Left cardiac atrium (tissue), 4 donors: ENCODE measurements around the gene PLD6. TPM values are rescaled to one million over a fixed set of nuclear protein-coding genes. Genes with fewer than 3 reads are reported as not detected.

Experiments used
- ATAC-seq, 2 donors: fragments of 200-7000 bp; cut with Tn5 transposase; one replicate each; pipeline ENCODE4 v1.9.1; 2020; ENCODE audit warnings: mild to moderate bottlenecking in 2 of 2, moderate library complexity in 2 of 2
- DNase-seq: peaks from one replicate; pipeline ENCODE4 v3.0.0-alpha.2; 2020
- intact Hi-C, 2 donors: fragments of 100-400 bp; cut with DNase I; formaldehyde crosslinking; loops; one replicate each; pipeline versions ENCODE4 v1.14.1 to v1.15.1; 2022 to 2023
- total RNA-seq, 2 donors: library from RNA; stranded (reverse); fragmentation: NEBNext Ultra II Directional; extraction: Animal tissue kit (Norgen Biotek cat#: 25700); gene quantifications; one replicate each; pipeline ENCODE4 v1.2.1, GENCODE V29; 2021
- donor health status: DM: no; HTN: yes; CAD: no.
- donor health status: DM: no; HTN: yes; CAD: no; lungs with severe emphysema.
- donor health status: DM: yes; HTN: yes; CAD: no.
- donor health status: Dilated cardiomyopathy.

PLD6 gene
- total RNA-seq, 2 donors from 2014 or later = 5.6 to 5.8 TPM

- intact Hi-C loops = no loop called here
- ATAC-seq (no peak), DNase-seq (no peak)
Measured at GRCh38 chr17:17182598-17183136, 23.5 kb downstream of the PLD6 start.

DNA sequence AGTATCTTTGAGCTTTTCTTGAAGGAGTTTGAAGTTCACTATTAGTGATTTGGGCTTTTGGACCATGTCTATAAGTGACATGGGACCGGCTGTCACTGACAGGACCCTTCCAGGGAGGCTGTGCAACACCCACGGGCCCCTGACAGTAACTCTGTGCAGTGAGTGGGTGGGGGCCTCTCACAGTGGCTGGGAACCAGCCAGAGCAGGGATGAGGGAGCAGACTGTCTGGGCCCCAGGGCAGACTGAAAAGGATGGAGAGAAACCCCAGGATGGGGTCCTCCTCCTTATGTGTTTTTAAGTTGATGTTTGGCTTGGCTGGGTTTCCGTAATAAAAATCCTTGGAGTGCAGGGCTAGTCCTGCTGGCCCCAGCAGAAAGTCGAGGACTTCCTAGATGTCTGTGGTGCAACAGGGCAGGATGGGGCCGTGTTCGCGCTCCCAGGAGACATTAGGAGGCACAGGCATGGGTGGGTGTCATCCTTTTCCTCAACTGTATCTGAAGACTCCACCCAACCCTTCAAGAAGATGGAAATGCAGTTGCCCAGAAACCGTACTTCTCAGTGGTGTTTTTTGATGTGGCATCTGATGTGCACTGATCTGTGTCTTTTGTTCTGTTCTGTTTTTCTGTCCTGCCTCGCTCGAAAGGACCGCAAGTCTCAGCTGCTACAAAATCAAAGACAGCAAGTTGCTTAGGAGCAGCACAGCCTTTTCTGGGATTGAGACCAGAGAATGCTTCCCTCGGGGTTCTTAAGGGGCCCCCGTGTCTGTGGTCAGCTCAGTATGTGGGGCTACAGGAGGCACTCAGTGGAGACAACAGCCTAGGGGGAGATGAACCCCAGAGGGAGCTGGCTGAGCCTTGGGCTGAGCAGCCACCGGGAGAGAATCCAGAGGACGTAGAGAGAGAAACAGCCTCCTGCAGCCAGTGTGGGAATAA, 24.2 kb downstream of the PLD6 start:
- ATAC-seq (no peak), DNase-seq (no peak)
- intact Hi-C loops = no loop called here

GRCh38 chr17:17180741-17181525, 25.2 kb downstream of the PLD6 start:
- DNase-seq (no peak), ATAC-seq (peak; percentile 45 to 66)
- intact Hi-C loops = no loop called here

- DNase-seq (peak; percentile 53), ATAC-seq (peak; percentile 73 to 78)
- intact Hi-C loops = no loop called here
Measured at GRCh38 chr17:17180141-17180603, 26.0 kb downstream of the PLD6 start.

DNA sequence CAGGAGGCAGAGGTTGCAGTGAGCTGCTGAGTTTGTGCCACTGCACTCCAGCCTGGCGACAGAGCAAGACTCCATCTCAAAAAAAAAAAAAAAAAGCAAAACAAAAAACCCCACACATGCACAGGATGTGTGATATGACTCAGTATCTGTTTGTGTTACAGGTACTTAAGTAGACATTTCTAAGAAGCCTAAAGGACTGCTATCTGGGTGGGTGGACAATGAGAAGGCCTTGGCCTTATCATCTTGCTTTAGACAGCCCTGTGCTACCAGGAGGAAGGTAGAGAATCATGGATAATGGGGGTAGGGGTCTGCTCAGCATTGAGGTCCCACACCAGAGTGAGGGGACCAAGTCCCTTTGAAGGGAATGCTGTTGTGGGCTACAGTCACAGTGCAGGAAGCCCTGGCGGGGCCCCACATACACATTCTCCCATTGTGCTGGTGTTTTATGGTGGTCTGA, 26.7 kb downstream of the PLD6 start:
- intact Hi-C loops = no loop called here
- no peak for ATAC-seq
- DNase-seq = no peak

DNA sequence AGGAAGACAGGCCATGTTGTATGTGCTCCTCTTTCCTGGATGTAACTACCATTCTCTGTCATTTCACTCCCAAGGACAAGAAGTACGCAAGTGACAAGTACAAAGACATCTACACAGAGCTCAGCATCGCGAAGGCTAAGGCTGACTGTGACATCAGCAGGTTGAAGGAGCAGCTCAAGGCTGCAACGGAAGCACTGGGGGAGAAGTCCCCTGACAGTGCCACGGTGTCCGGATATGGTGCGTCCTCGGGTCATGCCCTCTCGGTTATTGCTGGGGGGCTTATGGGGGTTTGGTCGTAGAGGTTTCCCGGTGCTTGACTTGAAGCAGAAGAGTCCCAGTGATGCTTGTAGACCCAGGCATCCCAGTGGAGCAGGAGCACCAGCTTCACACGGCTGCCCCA, 29.0 kb downstream of the PLD6 start:
- DNase-seq (no peak), ATAC-seq (no peak)
- intact Hi-C loops = no loop called here

GRCh38 chr17:17176341-17176740, 29.8 kb downstream of the PLD6 start:
- no peak for DNase-seq
- intact Hi-C loops = no loop called here

DNA sequence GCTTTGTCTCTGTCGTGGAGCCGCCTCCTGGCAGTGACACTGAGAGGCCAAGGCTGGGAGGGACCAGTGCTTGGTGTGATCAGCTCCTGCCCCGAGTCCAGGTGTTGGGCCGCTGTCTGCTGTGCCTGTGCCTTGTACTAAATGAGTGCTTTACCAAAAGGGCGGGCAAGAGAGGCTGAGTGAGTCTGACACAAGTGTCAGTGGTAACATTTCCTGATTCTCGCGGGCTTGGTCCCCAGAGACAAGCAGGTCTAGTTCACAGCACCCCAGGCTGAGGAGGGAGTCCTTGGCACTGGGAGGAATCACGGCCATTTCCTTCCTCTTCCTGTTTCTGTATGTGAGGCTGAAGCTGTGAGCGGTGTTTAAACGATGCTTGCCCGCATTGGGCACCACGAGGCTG, 30.2 kb downstream of the PLD6 start:
- no peak for ATAC-seq
- intact Hi-C loops = no loop called here
- DNase-seq = no peak

More at GRCh38 chr17:17176341-17176740, 29.8 kb downstream of the PLD6 start:
- ATAC-seq = no peak

GRCh38 chr17:17175340-17175739, 30.8 kb downstream of the PLD6 start:
- no peak for ATAC-seq
- intact Hi-C loops = no loop called here
- no peak for DNase-seq

GRCh38 chr17:17173921-17174320, 32.2 kb downstream of the PLD6 start:
- ATAC-seq = no peak
- peak; percentile 9 for DNase-seq
- intact Hi-C loops = no loop called here

- intact Hi-C loops = no loop called here
- DNase-seq = no peak
- no peak for ATAC-seq
Measured at GRCh38 chr17:17172990-17173389, 33.1 kb downstream of the PLD6 start.

- ATAC-seq = peak; percentile 38 to 61
- intact Hi-C loops = no loop called here
Measured at GRCh38 chr17:17172001-17172939, 33.9 kb downstream of the PLD6 start.

GRCh38 chr17:17171186-17171585, 34.9 kb downstream of the PLD6 start:
- no peak for ATAC-seq
- intact Hi-C loops = no loop called here
- DNase-seq = no peak

More at GRCh38 chr17:17172001-17172939, 33.9 kb downstream of the PLD6 start:
- peak; percentile 79 for DNase-seq

GRCh38 chr17:17170346-17170985, 35.7 kb downstream of the PLD6 start:
- intact Hi-C loops = no loop called here
- peak in 1 of 2 donors; percentile 21 for ATAC-seq
- DNase-seq = no peak

DNA sequence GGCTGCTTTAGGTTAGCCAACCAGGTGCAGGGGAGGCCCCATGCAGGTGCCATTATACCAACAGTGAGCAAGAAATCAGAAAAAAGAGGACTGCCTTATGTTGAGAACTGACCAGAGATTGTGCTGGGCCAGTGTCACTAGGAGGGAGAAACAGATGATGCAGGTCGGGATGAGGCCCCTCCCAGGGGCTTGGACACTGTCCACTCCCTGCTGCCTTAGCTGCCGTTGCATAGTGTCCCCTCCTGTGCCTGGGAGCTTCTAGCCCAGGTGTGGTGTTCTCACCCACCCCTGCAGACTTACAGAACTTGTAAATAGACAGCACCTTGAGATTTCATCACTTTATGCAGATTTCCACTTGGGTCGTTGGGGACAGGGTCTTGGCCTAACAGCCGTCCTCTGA, 36.7 kb downstream of the PLD6 start:
- intact Hi-C loops = no loop called here
- DNase-seq (no peak), ATAC-seq (no peak)

DNA sequence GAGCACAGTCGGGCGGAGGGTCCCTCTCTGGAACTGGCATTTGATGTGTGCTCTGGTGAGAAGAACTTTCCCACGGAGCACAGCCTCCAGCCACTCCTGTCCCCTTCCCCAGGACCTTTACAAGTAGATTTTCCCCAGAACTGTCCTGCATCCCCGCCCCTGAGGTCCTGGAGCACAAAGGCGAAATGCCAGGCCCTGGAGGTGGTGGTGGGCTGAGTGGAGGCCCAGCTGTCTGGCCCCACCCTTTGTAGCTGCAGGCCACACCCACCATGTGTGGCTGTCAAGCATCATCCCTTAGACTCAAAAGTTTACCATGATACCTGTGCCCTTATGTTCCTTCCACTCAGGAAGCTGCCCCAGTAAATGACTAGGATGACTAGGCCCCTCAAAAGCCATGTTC, 37.7 kb downstream of the PLD6 start:
- DNase-seq (no peak), ATAC-seq (no peak)
- intact Hi-C loops = no loop called here

GRCh38 chr17:17167986-17168385, 38.1 kb downstream of the PLD6 start:
- intact Hi-C loops = no loop called here
- ATAC-seq = no peak
- no peak for DNase-seq

DNA sequence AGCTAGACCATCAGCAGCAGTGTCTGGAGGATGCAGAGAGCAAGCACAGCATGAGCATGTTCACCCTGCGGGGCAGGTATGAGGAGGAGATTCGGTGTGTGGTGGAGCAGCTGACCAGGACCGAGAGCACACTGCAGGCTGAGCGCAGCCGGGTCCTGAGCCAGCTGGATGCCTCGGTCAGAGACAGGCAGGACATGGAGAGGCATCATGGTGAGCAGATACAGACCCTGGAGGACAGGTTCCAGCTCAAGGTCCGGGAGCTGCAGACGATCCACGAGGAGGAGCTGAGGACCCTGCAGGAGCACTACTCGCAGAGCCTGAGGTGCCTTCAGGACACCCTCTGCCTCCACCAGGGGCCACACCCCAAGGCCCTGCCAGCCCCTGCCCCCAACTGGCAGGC, 38.8 kb downstream of the PLD6 start:
- DNase-seq (no peak), ATAC-seq (no peak)
- intact Hi-C loops = no loop called here
